ENCODE results near the gene EIF4B. TPM values are rescaled to one million over a fixed set of nuclear protein-coding genes. Genes with fewer than 3 reads are reported as not detected.
"Not testable (repeated sequence)": the region's sequence is repeated elsewhere in the genome, so short reads cannot be mapped to it uniquely, and the experiment has no call there.

The EIF4B gene
- total RNA-seq, 1 donor from 2014 or later = 526 TPM

DNA sequence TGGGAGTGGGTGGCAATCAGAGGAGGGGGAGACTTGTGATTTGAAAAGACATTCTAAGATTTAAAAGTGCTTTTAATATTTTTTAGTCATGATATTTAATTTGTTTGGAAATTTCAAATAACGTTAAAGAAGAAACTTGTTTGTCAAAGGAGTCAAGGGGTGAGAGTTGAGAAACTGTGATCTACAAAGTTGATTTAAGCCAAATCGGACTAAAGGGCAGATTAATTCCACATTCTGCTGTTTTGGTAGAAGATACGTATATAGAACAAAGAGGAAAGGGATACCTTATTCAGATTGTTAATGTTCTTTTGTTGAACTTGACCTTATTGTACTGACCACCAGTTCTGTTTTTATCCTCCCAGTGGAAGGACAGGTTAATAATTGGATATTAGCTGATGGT, 6.7 kb downstream of the EIF4B start:
- TF ChIP-seq, protein P1, sequence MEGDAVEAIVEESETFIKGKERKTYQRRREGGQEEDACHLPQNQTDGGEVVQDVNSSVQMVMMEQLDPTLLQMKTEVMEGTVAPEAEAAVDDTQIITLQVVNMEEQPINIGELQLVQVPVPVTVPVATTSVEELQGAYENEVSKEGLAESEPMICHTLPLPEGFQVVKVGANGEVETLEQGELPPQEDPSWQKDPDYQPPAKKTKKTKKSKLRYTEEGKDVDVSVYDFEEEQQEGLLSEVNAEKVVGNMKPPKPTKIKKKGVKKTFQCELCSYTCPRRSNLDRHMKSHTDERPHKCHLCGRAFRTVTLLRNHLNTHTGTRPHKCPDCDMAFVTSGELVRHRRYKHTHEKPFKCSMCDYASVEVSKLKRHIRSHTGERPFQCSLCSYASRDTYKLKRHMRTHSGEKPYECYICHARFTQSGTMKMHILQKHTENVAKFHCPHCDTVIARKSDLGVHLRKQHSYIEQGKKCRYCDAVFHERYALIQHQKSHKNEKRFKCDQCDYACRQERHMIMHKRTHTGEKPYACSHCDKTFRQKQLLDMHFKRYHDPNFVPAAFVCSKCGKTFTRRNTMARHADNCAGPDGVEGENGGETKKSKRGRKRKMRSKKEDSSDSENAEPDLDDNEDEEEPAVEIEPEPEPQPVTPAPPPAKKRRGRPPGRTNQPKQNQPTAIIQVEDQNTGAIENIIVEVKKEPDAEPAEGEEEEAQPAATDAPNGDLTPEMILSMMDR (IDR thresholded peaks at IDR 0.05; ENCODE audit: insufficient read depth, low read length, poor library complexity, severe bottlenecking) = no peak
- Histone ChIP-seq H3K4me3 (ENCODE audit: low read depth, low read length) (no peak overlapping the region), H3K36me3 (ENCODE audit: control insufficient read depth, insufficient read depth, low read length) (no peaks in the 10 kb centered on the region), H3K27me3 (ENCODE audit: control insufficient read depth, insufficient read depth, low read length) (no peaks in the 10 kb centered on the region)
- no peak for DNase-seq (ENCODE audit: low read depth)

- TF ChIP-seq, protein P1 (IDR thresholded peaks at IDR 0.05; ENCODE audit: insufficient read depth, low read length, poor library complexity, severe bottlenecking) = no peak
- no peaks in the 10 kb centered on the region for H3K27me3 ChIP-seq (ENCODE audit: control insufficient read depth, insufficient read depth, low read length)
- no peaks in the 10 kb centered on the region for H3K36me3 ChIP-seq (ENCODE audit: control insufficient read depth, insufficient read depth, low read length)
- DNase-seq (ENCODE audit: low read depth) = no peak
- H3K4me3 ChIP-seq (ENCODE audit: low read depth, low read length) = no peak overlapping the region
Measured at GRCh38 chr12:53014709-53015108, 8.5 kb downstream of the EIF4B start.

DNA sequence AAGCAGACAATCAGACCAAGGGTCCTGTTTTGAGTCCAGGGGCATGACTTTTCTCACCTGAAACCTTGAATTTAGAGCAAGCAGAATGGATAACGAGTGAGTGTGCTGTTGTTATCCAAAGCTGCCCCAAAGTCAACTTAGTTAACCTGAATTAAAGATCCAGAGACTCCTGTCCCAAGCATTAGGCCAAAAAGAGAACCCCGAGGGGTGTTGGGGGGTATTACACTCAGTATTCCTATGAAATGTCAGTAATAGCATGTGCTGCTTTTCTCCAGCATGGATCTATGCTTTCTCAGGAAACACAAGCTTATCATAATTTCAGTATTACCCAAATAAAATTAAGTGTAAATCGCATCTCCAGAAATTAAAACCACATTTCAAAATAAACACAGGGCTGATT, 19.0 kb downstream of the EIF4B start:
- DNase-seq (ENCODE audit: low read depth) = no peak
- Histone ChIP-seq H3K4me3 (ENCODE audit: low read depth, low read length) (no peak overlapping the region), H3K36me3 (ENCODE audit: control insufficient read depth, insufficient read depth, low read length) (peaks cover 1% of the 10 kb centered on the region), H3K27me3 (ENCODE audit: control insufficient read depth, insufficient read depth, low read length) (no peaks in the 10 kb centered on the region)
- TF ChIP-seq, protein P1 (IDR thresholded peaks at IDR 0.05; ENCODE audit: insufficient read depth, low read length, poor library complexity, severe bottlenecking) = peak; percentile 5

DNA sequence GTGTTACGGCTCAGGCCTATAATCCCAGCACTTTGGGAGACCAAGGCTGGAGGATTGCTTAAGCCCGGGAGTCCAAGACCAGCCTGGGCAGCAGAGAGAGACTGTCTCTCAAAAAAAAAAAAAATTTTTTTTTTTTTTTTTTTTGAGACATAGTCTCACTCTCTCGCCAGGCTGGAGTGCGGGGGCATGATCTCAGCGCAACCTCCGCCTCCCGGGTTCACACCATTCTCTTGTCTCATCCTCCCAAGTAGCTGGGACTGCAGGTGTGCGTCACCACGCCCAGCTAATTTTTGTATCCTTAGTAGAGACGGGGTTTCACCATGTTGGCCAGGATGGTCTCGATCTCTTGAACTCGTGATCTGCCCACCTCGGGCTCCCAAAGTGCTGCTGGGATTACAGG, 20.8 kb downstream of the EIF4B start:
- not testable (repeated sequence) for H3K27me3 ChIP-seq (ENCODE audit: control insufficient read depth, insufficient read depth, low read length); H3K36me3 ChIP-seq (ENCODE audit: control insufficient read depth, insufficient read depth, low read length); DNase-seq (ENCODE audit: low read depth)

DNA sequence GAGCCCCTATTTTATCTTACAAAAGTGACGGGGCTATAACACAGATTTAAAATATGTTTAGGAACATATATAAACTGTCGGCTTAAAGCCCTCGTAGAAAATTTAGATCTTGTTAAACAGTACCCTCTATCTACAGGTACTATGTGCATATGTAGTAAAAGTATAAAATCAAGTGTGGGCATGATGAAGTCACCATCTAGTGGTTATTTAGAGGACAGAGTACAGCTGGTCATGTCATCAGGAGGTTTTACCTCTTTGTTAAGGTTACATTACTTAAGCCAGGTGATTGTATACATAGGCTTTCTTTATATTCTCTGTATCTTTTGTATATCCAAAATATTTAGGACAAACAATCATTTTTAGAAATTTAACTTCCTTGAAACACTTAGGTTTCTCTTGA, 25.4 kb downstream of the EIF4B start:
- no peak for DNase-seq (ENCODE audit: low read depth)
- Histone ChIP-seq H3K4me3 (ENCODE audit: low read depth, low read length) (no peak overlapping the region), H3K27me3 (ENCODE audit: control insufficient read depth, insufficient read depth, low read length) (no peaks in the 10 kb centered on the region), H3K36me3 (ENCODE audit: control insufficient read depth, insufficient read depth, low read length) (peaks cover 5% of the 10 kb centered on the region)
- TF ChIP-seq, protein P1 (IDR thresholded peaks at IDR 0.05; ENCODE audit: insufficient read depth, low read length, poor library complexity, severe bottlenecking) = no peak

More for the DNA sequence above, 20.8 kb downstream of the EIF4B start:
- H3K4me3 ChIP-seq (ENCODE audit: low read depth, low read length) = not testable (repeated sequence)

DNA sequence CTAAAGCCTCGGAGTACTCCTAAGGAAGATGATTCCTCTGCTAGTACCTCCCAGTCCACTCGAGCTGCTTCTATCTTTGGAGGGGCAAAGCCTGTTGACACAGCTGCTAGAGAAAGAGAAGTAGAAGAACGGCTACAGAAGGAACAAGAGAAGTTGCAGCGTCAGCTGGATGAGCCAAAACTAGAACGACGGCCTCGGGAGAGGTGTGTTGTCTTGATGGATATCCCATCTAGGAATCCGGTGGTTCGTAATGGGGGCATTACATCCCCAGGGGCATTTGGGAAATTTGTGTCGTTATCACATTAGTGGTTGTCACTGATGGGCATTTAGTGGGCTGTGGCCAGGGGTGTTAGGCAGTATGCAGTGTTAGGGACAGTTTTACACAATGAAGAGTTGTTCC, 27.6 kb downstream of the EIF4B start:
- H3K36me3 ChIP-seq (ENCODE audit: control insufficient read depth, insufficient read depth, low read length); H3K4me3 ChIP-seq (ENCODE audit: low read depth, low read length); DNase-seq (ENCODE audit: low read depth); H3K27me3 ChIP-seq (ENCODE audit: control insufficient read depth, insufficient read depth, low read length): not testable (repeated sequence)

DNA sequence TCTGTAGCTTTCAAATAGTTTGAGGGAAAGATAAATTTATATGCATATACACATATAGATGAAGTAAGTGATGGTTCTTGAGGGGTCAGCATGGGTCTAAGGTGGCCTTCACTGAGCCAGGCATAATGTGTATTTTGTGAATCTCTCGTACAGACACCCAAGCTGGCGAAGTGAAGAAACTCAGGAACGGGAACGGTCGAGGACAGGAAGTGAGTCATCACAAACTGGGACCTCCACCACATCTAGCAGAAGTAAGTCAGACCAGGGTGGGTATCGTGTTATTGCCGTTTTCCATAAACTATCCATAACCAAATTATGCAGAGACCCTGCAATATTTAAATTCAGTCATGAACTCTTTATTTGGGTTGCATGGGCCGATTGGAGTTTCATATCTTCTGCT, 28.2 kb downstream of the EIF4B start:
- Histone ChIP-seq H3K36me3 (ENCODE audit: control insufficient read depth, insufficient read depth, low read length) (peaks cover 6% of the 10 kb centered on the region), H3K4me3 (ENCODE audit: low read depth, low read length) (no peak overlapping the region), H3K27me3 (ENCODE audit: control insufficient read depth, insufficient read depth, low read length) (no peaks in the 10 kb centered on the region)
- TF ChIP-seq, protein P1 (IDR thresholded peaks at IDR 0.05; ENCODE audit: insufficient read depth, low read length, poor library complexity, severe bottlenecking) = no peak
- no peak for DNase-seq (ENCODE audit: low read depth)
